Stimulated activated CD4-positive, alpha-beta T cell treated with anti-CD3 and anti-CD28 coated beads, Interleukin-12 subunit alpha, Interleukin-12 subunit beta, amount 100 ng/mL, for 48 hours (primary cell): ENCODE measurements around the gene CD4.
"Not testable (repeated sequence)": the region's sequence is repeated elsewhere in the genome, so short reads cannot be mapped to it uniquely, and the experiment has no call there.

ENCODE experiments used
- DNase-seq, 3 donors: peaks; one replicate each; pipeline ENCODE4 v3.0.0-alpha.2; 2020; ENCODE audit warnings: low read depth in 2 of 3, low spot score in 1 of 3

CD4 gene

GRCh38 chr12:6788972-6789924, at the start of gene CD4:
Gene CD4 (plus strand): TSS chr12:6789528. CDS start chr12:6800139, 10,611 bp downstream.
- DNase-seq: peak; percentile 81 to 85 (median 83)

DNA sequence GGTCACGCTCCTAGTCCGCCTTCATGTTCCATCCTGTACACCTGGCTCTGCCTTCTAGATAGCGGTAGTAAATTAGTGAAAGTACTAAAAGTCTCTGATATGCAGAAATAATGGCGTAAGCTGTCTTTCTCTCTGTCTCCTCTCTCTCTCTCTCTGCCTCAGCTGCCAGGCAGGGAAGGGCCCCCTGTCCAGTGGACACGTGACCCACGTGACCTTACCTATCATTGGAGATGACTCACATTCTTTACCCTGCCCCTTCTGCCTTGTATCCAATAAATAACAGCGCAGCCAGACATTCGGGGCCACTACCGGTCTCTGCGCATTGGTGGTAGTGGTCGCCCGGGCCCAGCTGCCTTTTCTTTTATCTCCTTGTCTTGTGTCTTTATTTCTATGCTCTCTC, 47.2 kb upstream of the CD4 start:
- DNase-seq: not testable (repeated sequence)

GRCh38 chr12:6742834-6743233, 46.5 kb upstream of the CD4 start:
- no peak for DNase-seq

- DNase-seq: peak in 1 of 3 donors; percentile 23
These were observed 46.0 kb upstream of the CD4 start for GRCh38 chr12:6743300-6743699.

GRCh38 chr12:6745741-6746525, 43.4 kb upstream of the CD4 start:
- no peak for DNase-seq

DNA sequence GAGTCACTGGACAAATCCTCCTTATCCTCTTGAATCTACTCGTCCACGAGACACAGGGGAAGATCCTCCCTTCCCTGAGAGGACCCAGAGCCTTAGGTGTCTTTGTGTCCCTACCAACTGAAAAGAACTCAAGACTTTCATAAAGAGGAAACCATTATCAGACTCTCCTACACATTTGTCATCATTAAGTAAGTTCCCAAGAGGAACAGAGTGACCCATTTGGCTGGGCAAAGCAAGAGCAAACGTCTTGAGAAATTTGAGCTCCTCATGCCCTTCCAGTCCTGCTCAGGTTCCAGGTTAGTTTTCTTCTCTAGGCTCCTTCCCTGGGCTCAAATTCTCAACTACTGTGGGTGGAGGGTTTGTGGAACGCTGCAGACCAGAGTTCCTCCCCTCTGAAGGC, 42.1 kb upstream of the CD4 start:
- no peak for DNase-seq

GRCh38 chr12:6748761-6749160, 40.6 kb upstream of the CD4 start:
- no peak for DNase-seq

GRCh38 chr12:6750506-6750905, 38.8 kb upstream of the CD4 start:
- DNase-seq: no peak

DNA sequence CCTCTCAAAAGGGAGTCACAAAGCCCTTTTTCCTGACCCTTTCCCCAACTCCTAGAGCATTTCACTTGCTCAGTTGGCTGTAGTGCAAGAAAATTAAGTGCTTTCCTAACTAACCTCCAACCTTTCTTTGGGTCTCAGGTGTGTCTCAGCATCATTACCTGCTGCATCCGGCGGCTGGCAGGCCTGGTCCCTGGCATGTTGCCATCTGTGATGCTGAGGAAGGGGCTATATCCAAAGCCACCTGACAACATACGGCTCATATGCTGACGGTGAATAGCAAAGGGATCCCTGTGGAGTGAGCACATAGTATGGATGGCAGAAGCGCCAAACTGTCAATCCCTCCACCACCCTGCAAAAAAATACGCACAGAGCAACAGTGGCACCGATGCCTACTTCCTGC, 37.6 kb upstream of the CD4 start:
- no peak for DNase-seq

DNA sequence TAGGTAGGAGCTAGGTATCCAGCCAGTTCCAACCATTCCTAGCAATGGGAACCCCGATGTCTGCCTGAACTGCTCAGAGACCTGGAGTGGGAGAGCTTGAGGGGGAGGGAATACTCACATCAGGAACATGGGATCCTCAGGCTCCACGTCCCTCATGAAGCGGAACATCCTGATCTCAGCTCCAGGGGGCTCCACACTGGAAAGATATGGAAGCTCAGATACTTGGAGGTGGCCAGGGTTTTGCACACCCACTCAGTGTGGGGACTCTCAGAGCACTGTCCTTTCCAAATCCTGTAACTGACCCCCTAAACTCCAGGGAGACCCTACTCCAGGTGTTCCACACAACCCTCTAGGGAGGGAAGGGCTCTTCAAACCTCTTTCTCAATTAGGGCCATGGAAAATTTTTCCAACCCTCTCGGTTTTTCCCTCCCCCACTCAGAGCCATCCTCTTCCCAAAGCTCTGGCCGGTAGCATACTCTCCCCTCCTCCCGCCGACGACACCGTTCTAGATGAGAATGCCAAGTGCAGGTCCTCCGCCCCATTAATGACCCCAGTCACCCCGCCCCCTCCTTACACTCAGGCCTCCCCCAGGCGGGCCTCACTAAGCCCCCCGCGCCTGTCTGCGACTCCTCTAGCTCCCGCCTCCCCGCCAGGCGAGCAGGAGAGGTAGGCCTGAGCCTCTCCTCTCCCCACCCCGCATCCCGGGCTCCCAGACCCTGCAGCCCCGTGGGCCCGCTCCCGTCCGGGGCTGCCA, 37.0 kb upstream of the CD4 start:
- no peak for DNase-seq

DNA sequence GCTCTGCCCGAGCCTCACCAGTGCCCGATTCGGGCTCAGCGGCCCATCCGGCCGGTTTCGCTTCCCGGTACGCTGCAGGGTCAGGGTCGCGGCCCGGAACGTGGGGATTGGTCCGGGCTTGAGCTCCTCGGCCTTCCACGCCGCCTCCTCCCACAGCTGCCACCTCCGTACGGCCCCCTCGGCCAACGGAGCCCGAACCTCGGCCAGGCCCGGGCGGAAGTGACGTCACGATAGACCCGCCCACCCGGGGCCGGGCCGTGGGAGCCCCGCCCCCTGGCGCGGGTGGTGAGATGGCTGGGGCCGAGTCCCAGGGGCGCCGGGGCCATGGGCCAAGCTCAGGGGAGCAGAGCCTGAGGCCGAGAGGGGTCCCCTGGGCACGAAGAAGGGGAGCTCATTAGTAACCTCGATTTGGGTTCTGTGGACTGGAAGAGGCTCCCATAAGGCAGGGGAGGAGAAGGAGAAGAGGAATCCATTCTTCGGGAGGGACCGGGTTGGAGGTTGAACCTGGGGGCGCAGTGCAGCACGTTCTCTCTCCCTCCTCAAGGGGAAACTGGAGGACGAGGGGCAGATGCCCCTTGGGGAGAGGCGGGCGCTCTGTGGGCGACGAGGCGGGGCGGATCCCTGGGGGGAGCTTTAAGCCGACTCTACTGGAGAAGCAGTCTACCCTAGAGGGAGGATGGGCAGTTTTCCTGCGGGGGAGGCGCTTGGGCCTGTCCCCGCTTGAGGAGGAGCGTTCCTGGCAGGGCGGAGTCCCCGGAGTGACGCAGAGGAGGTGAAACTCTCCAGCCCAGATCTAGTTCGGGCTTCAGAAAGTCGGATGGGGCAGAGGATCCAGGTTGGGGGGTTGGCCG, 36.2 kb upstream of the CD4 start, which contains the start of gene MLF2:
TSS of gene MLF2 (minus strand) at position 221 of the 851 bp plus-strand sequence. CDS start 807 bp downstream, outside the sequence.
- DNase-seq: peak; percentile 97 to 99 (median 97)

- no peak for DNase-seq
These were observed 35.5 kb upstream of the CD4 start for GRCh38 chr12:6753772-6754356.

GRCh38 chr12:6754411-6754810, 34.9 kb upstream of the CD4 start:
- DNase-seq: no peak

- no peak for DNase-seq
These were observed 32.2 kb upstream of the CD4 start for GRCh38 chr12:6757028-6757690.

DNA sequence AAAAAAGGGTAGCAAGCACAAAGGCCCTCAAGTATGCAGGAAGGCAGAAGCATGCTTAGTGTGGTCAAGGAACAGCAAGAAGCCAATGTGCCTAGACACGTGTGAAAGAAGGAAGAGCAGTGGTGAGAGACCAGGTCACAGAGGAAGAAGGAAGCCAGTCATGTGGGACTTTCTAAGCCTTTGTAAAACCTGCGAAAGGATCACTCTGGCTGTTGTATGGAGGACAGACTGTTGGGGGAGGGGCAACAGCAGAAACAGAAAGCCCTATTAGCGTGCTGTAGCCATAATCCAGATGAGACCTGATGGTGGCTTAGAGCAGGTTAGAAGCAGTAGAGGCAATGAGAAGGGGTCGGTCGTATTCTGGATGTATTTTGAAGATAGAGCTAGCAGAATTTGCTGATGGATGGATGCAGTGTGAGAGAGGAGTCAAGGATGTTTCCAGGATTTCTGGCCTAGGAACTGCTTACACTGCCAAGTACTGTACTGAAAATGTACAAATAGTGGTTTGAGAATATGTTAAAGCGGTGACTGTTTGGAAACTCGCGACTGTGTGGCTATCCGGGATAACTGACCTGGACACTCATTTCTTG, 30.7 kb upstream of the CD4 start:
- DNase-seq: no peak

- DNase-seq: no peak
These were observed 29.6 kb upstream of the CD4 start for GRCh38 chr12:6759741-6760140.

- DNase-seq: no peak
These were observed 25.9 kb upstream of the CD4 start for GRCh38 chr12:6763380-6763779.

DNA sequence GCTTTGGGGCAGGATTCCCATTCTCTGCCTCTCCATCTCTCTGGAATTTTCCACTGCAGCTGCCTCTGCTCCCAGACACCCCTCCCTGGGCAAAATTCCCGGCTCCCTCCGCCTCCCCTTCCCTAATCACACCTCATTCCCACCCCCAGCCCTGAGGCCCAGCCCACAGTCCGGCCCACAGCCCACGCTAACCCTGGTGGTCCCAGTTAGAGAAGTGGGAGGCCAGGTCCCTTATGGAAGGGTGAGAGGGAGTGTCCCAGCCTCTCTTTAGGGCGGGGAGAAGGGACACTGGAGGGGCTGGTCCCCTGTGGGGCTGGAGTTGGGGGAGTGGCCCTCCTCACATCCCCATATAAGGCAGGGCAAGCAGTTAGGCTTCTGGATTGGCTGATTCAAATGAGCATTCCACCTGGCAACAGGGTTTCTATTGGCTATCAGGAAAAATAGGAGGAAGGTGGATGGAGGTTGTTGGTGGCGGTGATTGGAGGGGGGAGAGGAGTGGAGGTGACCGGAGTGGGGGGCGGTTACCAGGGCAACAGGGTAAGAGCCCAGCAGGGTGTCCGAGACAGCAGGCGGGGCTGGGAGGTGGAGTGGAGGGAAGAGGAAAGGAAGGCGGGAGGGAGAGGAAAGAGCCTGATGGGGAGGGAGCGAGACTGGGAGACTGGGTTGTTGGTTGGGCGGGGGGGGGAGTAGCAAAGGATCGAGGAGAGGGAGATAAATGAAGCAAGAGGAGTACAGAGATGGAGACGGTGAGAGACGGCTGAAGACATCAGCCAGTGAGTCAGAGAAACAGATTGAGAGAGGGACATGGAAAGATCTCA, 25.1 kb upstream of the CD4 start:
- DNase-seq: no peak
